ENCODE data around the gene TOR1B. TPM values are rescaled to one million over a fixed set of nuclear protein-coding genes. Genes with fewer than 3 reads are reported as not detected.

TOR1B gene
- total and polyA plus RNA-seq, 4 donors = 12.8 to 31.9 (median 17.8) TPM

DNA sequence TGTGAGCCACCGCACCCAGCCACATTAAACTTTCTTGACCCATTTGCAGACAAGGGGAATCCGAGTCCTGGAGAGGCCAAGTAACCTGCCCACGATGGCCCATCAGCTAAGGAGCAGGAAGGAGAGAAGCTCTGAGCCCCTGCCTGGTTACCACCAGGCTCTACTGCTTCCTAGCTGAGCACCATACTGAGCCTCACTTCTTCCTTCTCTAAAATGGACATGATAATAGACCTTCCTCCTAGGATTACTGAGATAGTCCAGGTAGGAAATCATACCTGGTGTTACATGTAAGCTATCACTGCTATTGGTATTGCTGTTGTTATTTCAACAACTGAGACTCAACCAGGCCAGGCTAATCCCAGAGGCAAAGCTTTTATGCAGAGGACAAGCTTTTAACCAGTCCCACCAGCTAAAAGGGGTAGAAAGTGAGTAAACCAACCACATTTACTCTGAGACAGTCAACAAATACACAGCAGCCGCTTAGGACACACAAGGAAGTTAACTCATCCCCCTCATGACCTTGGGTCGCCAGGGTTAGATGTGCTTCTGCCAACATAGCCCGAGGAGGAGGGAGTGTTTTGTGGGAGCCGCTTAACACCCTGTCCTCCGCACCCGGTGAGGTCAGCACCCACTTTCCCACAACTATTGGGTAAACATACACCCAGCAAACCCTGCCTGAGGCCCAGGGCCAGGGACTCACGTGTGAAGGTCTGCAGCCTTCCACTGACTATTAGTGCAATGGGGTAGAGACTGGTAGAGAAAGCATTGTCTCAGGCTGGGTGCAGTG lies 29.5 kb upstream of the TOR1B start:
- H3K27ac ChIP-seq (ENCODE audit: low read depth in 1 of 2, low read length in 2 of 2) = no peak overlapping the region
- TF ChIP-seq TAF1 (conservative IDR thresholded peaks at IDR 0.05) (no peak), JUND (IDR thresholded peaks at IDR 0.05) (no peak), FOXA2 (IDR thresholded peaks at IDR 0.05) (no peak), FOXA1 (IDR thresholded peaks at IDR 0.05) (no peak), GABPA (IDR thresholded peaks at IDR 0.05 in 1 of 2, conservative IDR thresholded peaks at IDR 0.05 in 1 of 2) (no peak), YY1 (IDR thresholded peaks at IDR 0.05) (no peak)
- TF ChIP-seq, protein P1, sequence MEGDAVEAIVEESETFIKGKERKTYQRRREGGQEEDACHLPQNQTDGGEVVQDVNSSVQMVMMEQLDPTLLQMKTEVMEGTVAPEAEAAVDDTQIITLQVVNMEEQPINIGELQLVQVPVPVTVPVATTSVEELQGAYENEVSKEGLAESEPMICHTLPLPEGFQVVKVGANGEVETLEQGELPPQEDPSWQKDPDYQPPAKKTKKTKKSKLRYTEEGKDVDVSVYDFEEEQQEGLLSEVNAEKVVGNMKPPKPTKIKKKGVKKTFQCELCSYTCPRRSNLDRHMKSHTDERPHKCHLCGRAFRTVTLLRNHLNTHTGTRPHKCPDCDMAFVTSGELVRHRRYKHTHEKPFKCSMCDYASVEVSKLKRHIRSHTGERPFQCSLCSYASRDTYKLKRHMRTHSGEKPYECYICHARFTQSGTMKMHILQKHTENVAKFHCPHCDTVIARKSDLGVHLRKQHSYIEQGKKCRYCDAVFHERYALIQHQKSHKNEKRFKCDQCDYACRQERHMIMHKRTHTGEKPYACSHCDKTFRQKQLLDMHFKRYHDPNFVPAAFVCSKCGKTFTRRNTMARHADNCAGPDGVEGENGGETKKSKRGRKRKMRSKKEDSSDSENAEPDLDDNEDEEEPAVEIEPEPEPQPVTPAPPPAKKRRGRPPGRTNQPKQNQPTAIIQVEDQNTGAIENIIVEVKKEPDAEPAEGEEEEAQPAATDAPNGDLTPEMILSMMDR (IDR thresholded peaks at IDR 0.05; ENCODE audit: low read depth, low read length, missing input control) = no peak
- TF ChIP-seq, protein P2, sequence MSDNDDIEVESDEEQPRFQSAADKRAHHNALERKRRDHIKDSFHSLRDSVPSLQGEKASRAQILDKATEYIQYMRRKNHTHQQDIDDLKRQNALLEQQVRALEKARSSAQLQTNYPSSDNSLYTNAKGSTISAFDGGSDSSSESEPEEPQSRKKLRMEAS (IDR thresholded peaks at IDR 0.05) = no peak
- TF ChIP-seq, protein P3, sequence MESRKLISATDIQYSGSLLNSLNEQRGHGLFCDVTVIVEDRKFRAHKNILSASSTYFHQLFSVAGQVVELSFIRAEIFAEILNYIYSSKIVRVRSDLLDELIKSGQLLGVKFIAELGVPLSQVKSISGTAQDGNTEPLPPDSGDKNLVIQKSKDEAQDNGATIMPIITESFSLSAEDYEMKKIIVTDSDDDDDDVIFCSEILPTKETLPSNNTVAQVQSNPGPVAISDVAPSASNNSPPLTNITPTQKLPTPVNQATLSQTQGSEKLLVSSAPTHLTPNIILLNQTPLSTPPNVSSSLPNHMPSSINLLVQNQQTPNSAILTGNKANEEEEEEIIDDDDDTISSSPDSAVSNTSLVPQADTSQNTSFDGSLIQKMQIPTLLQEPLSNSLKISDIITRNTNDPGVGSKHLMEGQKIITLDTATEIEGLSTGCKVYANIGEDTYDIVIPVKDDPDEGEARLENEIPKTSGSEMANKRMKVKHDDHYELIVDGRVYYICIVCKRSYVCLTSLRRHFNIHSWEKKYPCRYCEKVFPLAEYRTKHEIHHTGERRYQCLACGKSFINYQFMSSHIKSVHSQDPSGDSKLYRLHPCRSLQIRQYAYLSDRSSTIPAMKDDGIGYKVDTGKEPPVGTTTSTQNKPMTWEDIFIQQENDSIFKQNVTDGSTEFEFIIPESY (IDR thresholded peaks at IDR 0.05) = no peak
- H3K36me3 ChIP-seq (ENCODE audit: control insufficient read depth in 4 of 4, insufficient read depth in 3 of 4, low read depth in 1 of 4, low read length in 3 of 4) = no peaks in the 10 kb centered on the region
- WGBS = 50% methylated on average over 10 of the region's 10 CpGs
- no peaks in the 10 kb centered on the region for H3K4me1 ChIP-seq (ENCODE audit: control insufficient read depth in 4 of 4, insufficient read depth in 4 of 4, low read length in 3 of 4)
- no peaks in the 10 kb centered on the region for H3K9me3 ChIP-seq (ENCODE audit: control insufficient read depth in 4 of 4, low read length in 3 of 4)
- H3K27me3 ChIP-seq (ENCODE audit: control insufficient read depth in 4 of 4, insufficient read depth in 4 of 4, low read length in 3 of 4) = no peaks in the 10 kb centered on the region
- no peak for DNase-seq (ENCODE audit: low spot score)
- no peak overlapping the region for H3K4me3 ChIP-seq (ENCODE audit: low read depth in 1 of 3, low read length in 3 of 3)
- H3K9ac ChIP-seq (ENCODE audit: low read depth in 1 of 2, low read length in 2 of 2) = no peak overlapping the region

DNA sequence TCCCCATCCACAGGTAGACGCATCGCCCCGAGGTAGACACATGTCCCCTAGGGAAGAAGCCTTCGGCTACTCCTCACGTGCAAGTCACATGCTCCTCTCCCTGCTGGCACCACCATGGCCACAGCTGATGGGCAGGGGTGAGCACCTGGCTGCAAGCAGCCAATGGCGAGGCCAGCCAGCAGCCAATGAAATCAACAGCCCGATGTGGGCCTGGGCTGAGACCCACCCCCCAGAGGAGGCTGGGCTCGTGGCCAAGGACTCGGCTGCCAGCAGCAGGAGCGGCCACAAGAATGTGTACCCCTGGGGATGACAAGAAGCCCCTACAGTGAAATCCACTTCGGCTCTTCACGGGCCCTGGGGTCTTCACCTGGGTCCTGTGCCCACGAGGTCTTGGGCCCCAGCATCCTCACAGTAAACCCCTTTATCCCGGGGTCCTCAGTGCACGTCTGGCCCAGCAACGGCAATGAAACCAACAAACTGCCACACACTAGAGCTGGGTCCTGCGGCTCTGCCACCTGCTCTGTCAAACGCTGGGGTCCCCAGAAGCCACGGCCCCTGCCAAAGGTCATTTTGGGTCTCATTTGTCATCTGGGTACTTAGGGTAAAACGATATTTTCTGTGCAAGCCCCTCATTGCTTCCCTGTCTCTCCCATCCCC lies 28.1 kb upstream of the TOR1B start:
- DNase-seq (ENCODE audit: low spot score) = no peak
- Histone ChIP-seq H3K4me3 (ENCODE audit: low read depth in 1 of 3, low read length in 3 of 3) (no peak overlapping the region), H3K4me1 (ENCODE audit: control insufficient read depth in 4 of 4, insufficient read depth in 4 of 4, low read length in 3 of 4) (no peaks in the 10 kb centered on the region), H3K9ac (ENCODE audit: low read depth in 1 of 2, low read length in 2 of 2) (no peak overlapping the region), H3K36me3 (ENCODE audit: control insufficient read depth in 4 of 4, insufficient read depth in 3 of 4, low read depth in 1 of 4, low read length in 3 of 4) (no peaks in the 10 kb centered on the region), H3K27ac (ENCODE audit: low read depth in 1 of 2, low read length in 2 of 2) (no peak overlapping the region), H3K9me3 (ENCODE audit: control insufficient read depth in 4 of 4, low read length in 3 of 4) (no peaks in the 10 kb centered on the region), H3K27me3 (ENCODE audit: control insufficient read depth in 4 of 4, insufficient read depth in 4 of 4, low read length in 3 of 4) (no peaks in the 10 kb centered on the region)
- TF ChIP-seq NR2F2 (IDR thresholded peaks at IDR 0.05) = no peak
- no peak for TF ChIP-seq HNF4A (conservative IDR thresholded peaks at IDR 0.05)
- no peak for TF ChIP-seq GABPA (IDR thresholded peaks at IDR 0.05 in 1 of 2, conservative IDR thresholded peaks at IDR 0.05 in 1 of 2)
- no peak for TF ChIP-seq HNF4G (IDR thresholded peaks at IDR 0.05)
- TF ChIP-seq EGR1 (IDR thresholded peaks at IDR 0.05; ENCODE audit: low read depth in 2 of 2) = no peak
- TF ChIP-seq, protein P2 (IDR thresholded peaks at IDR 0.05) = no peak
- TF ChIP-seq, protein P4, sequence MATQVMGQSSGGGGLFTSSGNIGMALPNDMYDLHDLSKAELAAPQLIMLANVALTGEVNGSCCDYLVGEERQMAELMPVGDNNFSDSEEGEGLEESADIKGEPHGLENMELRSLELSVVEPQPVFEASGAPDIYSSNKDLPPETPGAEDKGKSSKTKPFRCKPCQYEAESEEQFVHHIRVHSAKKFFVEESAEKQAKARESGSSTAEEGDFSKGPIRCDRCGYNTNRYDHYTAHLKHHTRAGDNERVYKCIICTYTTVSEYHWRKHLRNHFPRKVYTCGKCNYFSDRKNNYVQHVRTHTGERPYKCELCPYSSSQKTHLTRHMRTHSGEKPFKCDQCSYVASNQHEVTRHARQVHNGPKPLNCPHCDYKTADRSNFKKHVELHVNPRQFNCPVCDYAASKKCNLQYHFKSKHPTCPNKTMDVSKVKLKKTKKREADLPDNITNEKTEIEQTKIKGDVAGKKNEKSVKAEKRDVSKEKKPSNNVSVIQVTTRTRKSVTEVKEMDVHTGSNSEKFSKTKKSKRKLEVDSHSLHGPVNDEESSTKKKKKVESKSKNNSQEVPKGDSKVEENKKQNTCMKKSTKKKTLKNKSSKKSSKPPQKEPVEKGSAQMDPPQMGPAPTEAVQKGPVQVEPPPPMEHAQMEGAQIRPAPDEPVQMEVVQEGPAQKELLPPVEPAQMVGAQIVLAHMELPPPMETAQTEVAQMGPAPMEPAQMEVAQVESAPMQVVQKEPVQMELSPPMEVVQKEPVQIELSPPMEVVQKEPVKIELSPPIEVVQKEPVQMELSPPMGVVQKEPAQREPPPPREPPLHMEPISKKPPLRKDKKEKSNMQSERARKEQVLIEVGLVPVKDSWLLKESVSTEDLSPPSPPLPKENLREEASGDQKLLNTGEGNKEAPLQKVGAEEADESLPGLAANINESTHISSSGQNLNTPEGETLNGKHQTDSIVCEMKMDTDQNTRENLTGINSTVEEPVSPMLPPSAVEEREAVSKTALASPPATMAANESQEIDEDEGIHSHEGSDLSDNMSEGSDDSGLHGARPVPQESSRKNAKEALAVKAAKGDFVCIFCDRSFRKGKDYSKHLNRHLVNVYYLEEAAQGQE (IDR thresholded peaks at IDR 0.05) = no peak
- no peak for TF ChIP-seq TAF1 (conservative IDR thresholded peaks at IDR 0.05)
- TF ChIP-seq SP1 (IDR thresholded peaks at IDR 0.05) = no peak
- WGBS = 86% methylated on average over 20 of the region's 20 CpGs

Data from liver (tissue), 9 donors.